Measurements from ENCODE around the gene USP36. TPM values are rescaled to one million over a fixed set of nuclear protein-coding genes. Genes with fewer than 3 reads are reported as not detected.

Gene USP36
- total RNA-seq, 4 donors from 2014 or later, result 26.6 to 44.0 (median 34.6) TPM

DNA sequence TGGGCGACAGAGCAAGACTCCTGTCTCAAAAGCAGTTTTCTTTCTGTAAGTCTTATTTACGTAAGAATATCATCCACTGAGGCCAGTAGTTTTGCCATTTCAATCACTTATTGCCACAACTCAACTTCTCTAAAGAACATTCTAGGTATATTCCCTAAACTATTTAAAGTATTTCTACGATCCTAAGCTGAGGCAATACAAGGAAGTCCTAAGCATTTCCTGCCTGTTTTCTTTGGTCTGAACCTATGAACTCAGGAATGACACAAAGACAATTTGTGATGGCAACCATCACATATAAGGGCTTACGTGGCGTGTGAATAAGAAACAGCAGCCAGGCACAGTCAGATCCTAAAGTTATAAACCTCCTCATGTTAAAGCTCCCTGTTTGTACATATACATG lies 14.2 kb downstream of the USP36 start:
- Histone ChIP-seq H3K36me3 (peaks cover 0 to 100% of the 10 kb centered on the region in 2 donors), H3K27ac (peak overlapping the region in 2 of 4 donors; percentile 21 to 38), H3K27me3 (no peaks in the 10 kb centered on the region)

DNA sequence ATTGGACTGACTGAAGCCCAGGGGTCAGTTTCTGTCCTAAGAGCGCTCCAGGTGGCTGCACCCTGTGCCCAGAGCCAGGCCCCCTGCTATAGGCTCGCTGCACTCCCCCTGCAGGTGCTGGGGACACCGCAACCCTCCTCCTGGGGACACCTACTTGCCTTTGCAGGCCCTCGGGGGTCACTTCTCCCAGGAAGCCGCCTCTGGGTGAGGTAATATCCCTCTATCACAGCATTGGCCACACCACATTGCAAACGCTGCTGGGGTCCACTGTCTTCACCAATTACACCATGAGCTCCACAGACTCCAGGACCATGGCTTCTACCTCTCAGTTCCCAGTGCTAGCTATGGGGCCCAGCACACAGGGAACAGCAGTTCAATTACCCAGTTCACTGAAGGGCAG lies 14.9 kb downstream of the USP36 start:
- Histone ChIP-seq H3K27me3 (no peaks in the 10 kb centered on the region), H3K27ac (peak overlapping the region in 1 of 4 donors; percentile 5), H3K4me1 (no peaks in the 10 kb centered on the region), H3K36me3 (peaks cover 0 to 100% of the 10 kb centered on the region in 2 donors), H3K9me3 (no peaks in the 10 kb centered on the region), H3K4me3 (no peak overlapping the region)
- no peak for ATAC-seq
- WGBS, 2 donors (ENCODE audit: low coverage in 1 of 2), result 93% methylated on average over 3 of the region's 6 CpGs; no CpG with 5 or more reads in 1 of the 2 donors
- no peak for TF ChIP-seq POLR2A (IDR thresholded peaks at IDR 0.05)
- TF ChIP-seq, protein P1, sequence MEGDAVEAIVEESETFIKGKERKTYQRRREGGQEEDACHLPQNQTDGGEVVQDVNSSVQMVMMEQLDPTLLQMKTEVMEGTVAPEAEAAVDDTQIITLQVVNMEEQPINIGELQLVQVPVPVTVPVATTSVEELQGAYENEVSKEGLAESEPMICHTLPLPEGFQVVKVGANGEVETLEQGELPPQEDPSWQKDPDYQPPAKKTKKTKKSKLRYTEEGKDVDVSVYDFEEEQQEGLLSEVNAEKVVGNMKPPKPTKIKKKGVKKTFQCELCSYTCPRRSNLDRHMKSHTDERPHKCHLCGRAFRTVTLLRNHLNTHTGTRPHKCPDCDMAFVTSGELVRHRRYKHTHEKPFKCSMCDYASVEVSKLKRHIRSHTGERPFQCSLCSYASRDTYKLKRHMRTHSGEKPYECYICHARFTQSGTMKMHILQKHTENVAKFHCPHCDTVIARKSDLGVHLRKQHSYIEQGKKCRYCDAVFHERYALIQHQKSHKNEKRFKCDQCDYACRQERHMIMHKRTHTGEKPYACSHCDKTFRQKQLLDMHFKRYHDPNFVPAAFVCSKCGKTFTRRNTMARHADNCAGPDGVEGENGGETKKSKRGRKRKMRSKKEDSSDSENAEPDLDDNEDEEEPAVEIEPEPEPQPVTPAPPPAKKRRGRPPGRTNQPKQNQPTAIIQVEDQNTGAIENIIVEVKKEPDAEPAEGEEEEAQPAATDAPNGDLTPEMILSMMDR (IDR thresholded peaks at IDR 0.05), result no peak
- no peak for TF ChIP-seq POLR2AphosphoS5 (IDR thresholded peaks at IDR 0.05)
- no peak for TF ChIP-seq EP300 (IDR thresholded peaks at IDR 0.05)

More for the DNA sequence above, 14.2 kb downstream of the USP36 start:
- Histone ChIP-seq H3K4me3 (no peak overlapping the region), H3K4me1 (no peaks in the 10 kb centered on the region), H3K9me3 (no peaks in the 10 kb centered on the region)
- ATAC-seq, result peak; percentile 46
- TF ChIP-seq, protein P1 (IDR thresholded peaks at IDR 0.05), result no peak
- TF ChIP-seq POLR2AphosphoS5 (IDR thresholded peaks at IDR 0.05), result no peak
- TF ChIP-seq EP300 (IDR thresholded peaks at IDR 0.05), result no peak
- TF ChIP-seq POLR2A (IDR thresholded peaks at IDR 0.05), result no peak
- 85 to 92% methylated on average over 5 of the region's 5 CpGs for WGBS, 2 donors (ENCODE audit: low coverage in 1 of 2)

DNA sequence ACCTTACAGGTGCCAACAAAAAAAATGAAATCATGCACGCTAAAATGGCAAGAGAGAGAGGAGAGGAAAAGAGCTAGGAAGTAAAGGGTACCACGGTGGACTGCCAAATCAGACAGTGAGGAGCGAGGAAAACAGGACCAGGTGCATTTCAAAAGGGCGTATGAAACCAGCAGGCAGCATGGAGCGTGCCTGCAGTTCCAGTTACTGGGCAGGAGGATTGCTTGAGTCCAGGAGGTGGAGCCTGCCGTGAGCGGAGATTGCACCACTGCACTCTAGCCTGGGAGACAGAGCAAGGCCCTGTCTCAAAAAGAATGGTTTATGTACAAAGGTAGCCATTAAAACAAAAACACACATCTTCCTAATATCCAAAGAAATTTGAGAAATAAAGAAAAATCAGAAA lies 16.4 kb downstream of the USP36 start:
- 77 to 87% methylated on average over 7 of the region's 7 CpGs for WGBS, 2 donors (ENCODE audit: low coverage in 1 of 2)
- Histone ChIP-seq H3K27me3 (no peaks in the 10 kb centered on the region), H3K36me3 (peaks cover 0 to 100% of the 10 kb centered on the region in 2 donors), H3K4me3 (no peak overlapping the region), H3K9me3 (no peaks in the 10 kb centered on the region), H3K27ac (no peak overlapping the region), H3K4me1 (peaks cover 0 to 5% (median 0%) of the 10 kb centered on the region in 3 donors)
- TF ChIP-seq POLR2AphosphoS5 (IDR thresholded peaks at IDR 0.05), result no peak
- no peak for ATAC-seq

DNA sequence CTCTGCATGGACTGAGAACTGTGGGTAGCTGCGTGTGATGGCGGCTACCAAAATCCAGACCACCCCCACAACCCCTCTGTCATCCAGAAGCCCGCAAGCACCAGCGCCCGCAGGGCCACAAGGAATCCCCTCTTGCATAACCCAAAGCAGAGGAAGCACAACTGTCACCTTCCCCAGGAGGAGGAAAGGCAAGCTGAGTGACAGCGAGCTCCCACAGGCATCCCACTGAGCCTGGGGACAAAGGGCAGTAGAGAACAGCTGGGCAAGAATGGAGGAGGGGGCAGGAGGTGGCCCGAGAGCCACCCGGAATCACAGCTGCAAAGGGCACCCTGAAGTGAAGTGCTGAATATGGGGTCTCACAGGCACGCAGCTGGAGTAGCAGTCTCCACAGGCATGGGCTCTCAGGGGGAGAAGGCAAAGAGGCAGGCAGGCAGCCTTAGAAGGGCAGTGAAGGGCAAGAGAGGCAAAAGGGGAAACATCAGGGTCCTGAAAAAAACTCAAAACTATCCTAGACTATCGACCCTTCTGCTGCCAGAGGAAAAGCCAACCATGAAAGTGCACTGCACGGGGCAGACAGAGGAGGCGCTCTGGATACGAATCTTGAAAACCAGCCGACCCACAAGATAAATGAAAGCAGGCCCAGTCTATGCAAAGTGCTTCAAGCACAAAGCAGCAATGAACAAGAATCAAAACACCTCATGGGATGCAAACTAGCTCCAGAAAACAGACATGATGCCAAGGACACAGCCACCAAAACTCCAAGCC lies 17.1 kb downstream of the USP36 start:
- Histone ChIP-seq H3K4me1 (peaks cover 0 to 9% (median 0%) of the 10 kb centered on the region in 3 donors), H3K36me3 (peaks cover 0 to 100% of the 10 kb centered on the region in 2 donors), H3K4me3 (no peak overlapping the region), H3K9me3 (no peaks in the 10 kb centered on the region), H3K27ac (no peak overlapping the region), H3K27me3 (no peaks in the 10 kb centered on the region)
- WGBS, 2 donors (ENCODE audit: low coverage in 1 of 2), result 80 to 82% methylated on average over 3 to 9 of the region's 14 CpGs
- TF ChIP-seq POLR2A (IDR thresholded peaks at IDR 0.05) (no peak), EP300 (IDR thresholded peaks at IDR 0.05) (no peak), POLR2AphosphoS5 (IDR thresholded peaks at IDR 0.05) (no peak)
- TF ChIP-seq, protein P1 (IDR thresholded peaks at IDR 0.05), result no peak
- no peak for ATAC-seq

DNA sequence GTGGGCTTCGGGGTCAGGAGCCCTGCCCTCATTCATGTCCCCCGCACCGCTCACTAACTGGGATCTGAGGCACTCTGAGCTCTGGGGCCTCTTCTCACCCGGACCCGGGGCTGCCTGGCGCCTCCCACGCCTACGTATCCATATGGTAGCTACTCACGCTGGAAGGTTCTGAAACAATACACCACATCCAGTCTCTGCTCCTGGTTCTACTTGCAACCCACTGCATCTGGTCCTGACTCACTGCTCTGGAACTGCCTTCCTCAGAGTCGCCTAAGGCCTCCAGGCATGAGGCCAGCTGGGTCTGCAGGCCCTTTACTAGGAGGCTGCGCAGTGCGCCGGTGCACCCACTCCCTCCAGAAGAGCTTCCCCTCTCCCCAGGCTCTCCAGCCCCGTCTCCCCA lies 18.1 kb downstream of the USP36 start:
- H3K27me3 ChIP-seq, result no peaks in the 10 kb centered on the region
- no peak for ATAC-seq
- no peak overlapping the region for H3K27ac ChIP-seq
- H3K36me3 ChIP-seq, result peaks cover 0 to 100% of the 10 kb centered on the region in 2 donors
- TF ChIP-seq, protein P1 (IDR thresholded peaks at IDR 0.05), result no peak
- TF ChIP-seq EP300 (IDR thresholded peaks at IDR 0.05), result no peak
- no peak for TF ChIP-seq POLR2AphosphoS5 (IDR thresholded peaks at IDR 0.05)
- WGBS, 2 donors (ENCODE audit: low coverage in 1 of 2), result 84 to 92% methylated on average over 2 to 9 of the region's 14 CpGs
- H3K4me3 ChIP-seq, result no peak overlapping the region
- peaks cover 0 to 13% (median 0%) of the 10 kb centered on the region in 3 donors for H3K4me1 ChIP-seq
- no peaks in the 10 kb centered on the region for H3K9me3 ChIP-seq
